Smooth muscle cell (in vitro differentiated cells): ENCODE measurements around the gene NFRKB. TPM values are rescaled to one million over a fixed set of nuclear protein-coding genes. Genes with fewer than 3 reads are reported as not detected.
A peak's percentile ranks its signal among the peaks of the same experiment; 100 is the strongest.
"Not testable (repeated sequence)": the region's sequence is repeated elsewhere in the genome, so short reads cannot be mapped to it uniquely, and the experiment has no call there.

ENCODE experiments used
- DNase-seq: peaks from one replicate; lab custom pipeline; 2025; ENCODE audit not compliant: unreplicated experiment; lab: John Stamatoyannopoulos, UW
- H2AFZ ChIP-seq: fragments of 200-600 bp; sonication (generic); 2 replicates; pipeline ENCODE4 v1.6.0; 2016; ENCODE audit warnings: antibody characterized with exemption, low read depth, mild to moderate bottlenecking
- H3F3A ChIP-seq: fragments of 200-600 bp; sonication (generic); 2 replicates; pipeline ENCODE4 v1.6.0; 2017; ENCODE audit warnings: antibody characterized with exemption, low read depth
- H3K27ac ChIP-seq: fragments of 200-600 bp; sonication (generic); 2 replicates; pipeline ENCODE4 v1.5.1; 2016; ENCODE audit warnings: low read depth, mild to moderate bottlenecking
- H3K27me3 ChIP-seq: fragments of 200-600 bp; sonication (generic); 2 replicates; pipeline ENCODE4 v1.6.1; 2016; ENCODE audit warnings: low read depth, mild to moderate bottlenecking
- H3K36me3 ChIP-seq: fragments of 200-600 bp; sonication (generic); 2 replicates; pipeline ENCODE4 v1.5.1; 2016; ENCODE audit warnings: low read depth
- H3K4me1 ChIP-seq: fragments of 200-600 bp; sonication (generic); 2 replicates; pipeline ENCODE4 v1.5.1; 2016; ENCODE audit warnings: low read depth
- H3K4me2 ChIP-seq: fragments of 200-600 bp; sonication (generic); 2 replicates; pipeline ENCODE4 v1.6.0; 2016; ENCODE audit warnings: mild to moderate bottlenecking
- H3K4me3 ChIP-seq: fragments of 200-600 bp; sonication (generic); 2 replicates; pipeline ENCODE4 v1.5.1; 2016; ENCODE audit warnings: mild to moderate bottlenecking
- H3K79me2 ChIP-seq: fragments of 200-600 bp; sonication (generic); 2 replicates; pipeline ENCODE4 v1.6.0; 2016; ENCODE audit warnings: low read depth, mild to moderate bottlenecking
- H3K9ac ChIP-seq: fragments of 200-600 bp; sonication (generic); 2 replicates; pipeline ENCODE4 v1.6.0; 2016; ENCODE audit warnings: low read depth
- H3K9me3 ChIP-seq: fragments of 200-600 bp; sonication (generic); replicated peaks from 2 replicates; pipeline ENCODE4 v1.5.1; 2016; ENCODE audit warnings: low read depth
- H4K20me1 ChIP-seq: fragments of 200-600 bp; sonication (generic); 2 replicates; pipeline ENCODE4 v1.6.0; 2016; ENCODE audit warnings: low read depth
- CTCF ChIP-seq: fragments of 200-600 bp; sonication (generic); IDR thresholded peaks from 2 replicates; pipeline ENCODE4 v1.5.1; 2017; ENCODE audit warnings: borderline replicate concordance, mild to moderate bottlenecking, antibody characterized with exemption; ENCODE audit not compliant: insufficient read depth, poor library complexity, severe bottlenecking
- whole genome bisulfite sequencing: methylation state at CpG from one replicate; pipeline ENCODE4 v1.1.7; 2016; ENCODE audit warnings: low lambda C conversion rate; 5-methylcytosine and 5-hydroxymethylcytosine counted together
- polyA plus RNA-seq: library from polyadenylated mRNA; unstranded; fragments of >200 nt; fragmentation: Nextera tagmentation; extraction: Ambion mirVana; gene quantifications from 2 replicates; pipeline ENCODE4 v1.2.1, GENCODE V29; 2016
- total RNA-seq: library from RNA; depleted of rRNA; stranded (reverse); fragments of >200 nt; gene quantifications from 2 replicates; pipeline ENCODE4 v1.2.3, GENCODE V29; 2014

The NFRKB gene
- total and polyA plus RNA-seq, 2 experiments from 2014 or later: 9.9 to 18.5 TPM

GRCh38 chr11:129849447-129850130, 45.8 kb downstream of the NFRKB start:
- Histone ChIP-seq H3K27me3 (no peaks in the 10 kb centered on the region), H3K4me2 (no peak overlapping the region), H3K9me3 (no peaks in the 10 kb centered on the region), H3K4me1 (peaks cover 6% of the 10 kb centered on the region), H3F3A (no peaks in the 10 kb centered on the region), H3K27ac (no peak overlapping the region), H4K20me1 (peaks cover 5% of the 10 kb centered on the region), H3K36me3 (no peaks in the 10 kb centered on the region), H3K4me3 (no peak overlapping the region), H3K79me2 (no peaks in the 10 kb centered on the region), H2AFZ (no peak overlapping the region), H3K9ac (no peak overlapping the region)
- 86% methylated on average over 15 of the region's 15 CpGs for WGBS
- TF ChIP-seq CTCF: no peak
- DNase-seq: no peak

- H3K9me3 ChIP-seq, H3F3A ChIP-seq, DNase-seq, H3K36me3 ChIP-seq, H2AFZ ChIP-seq, H3K79me2 ChIP-seq, H3K4me1 ChIP-seq, H3K4me3 ChIP-seq, H4K20me1 ChIP-seq: not testable (repeated sequence)
- Histone ChIP-seq H3K9ac (peak overlapping the region; percentile 80), H3K4me2 (peak overlapping the region; percentile 75), H3K27ac (peak overlapping the region; percentile 92), H3K27me3 (peaks cover 17% of the 10 kb centered on the region)
- 42% methylated on average over 2 of the region's 3 CpGs for whole genome bisulfite sequencing
Measured at GRCh38 chr11:129847361-129847760, 48.0 kb downstream of the NFRKB start.

DNA sequence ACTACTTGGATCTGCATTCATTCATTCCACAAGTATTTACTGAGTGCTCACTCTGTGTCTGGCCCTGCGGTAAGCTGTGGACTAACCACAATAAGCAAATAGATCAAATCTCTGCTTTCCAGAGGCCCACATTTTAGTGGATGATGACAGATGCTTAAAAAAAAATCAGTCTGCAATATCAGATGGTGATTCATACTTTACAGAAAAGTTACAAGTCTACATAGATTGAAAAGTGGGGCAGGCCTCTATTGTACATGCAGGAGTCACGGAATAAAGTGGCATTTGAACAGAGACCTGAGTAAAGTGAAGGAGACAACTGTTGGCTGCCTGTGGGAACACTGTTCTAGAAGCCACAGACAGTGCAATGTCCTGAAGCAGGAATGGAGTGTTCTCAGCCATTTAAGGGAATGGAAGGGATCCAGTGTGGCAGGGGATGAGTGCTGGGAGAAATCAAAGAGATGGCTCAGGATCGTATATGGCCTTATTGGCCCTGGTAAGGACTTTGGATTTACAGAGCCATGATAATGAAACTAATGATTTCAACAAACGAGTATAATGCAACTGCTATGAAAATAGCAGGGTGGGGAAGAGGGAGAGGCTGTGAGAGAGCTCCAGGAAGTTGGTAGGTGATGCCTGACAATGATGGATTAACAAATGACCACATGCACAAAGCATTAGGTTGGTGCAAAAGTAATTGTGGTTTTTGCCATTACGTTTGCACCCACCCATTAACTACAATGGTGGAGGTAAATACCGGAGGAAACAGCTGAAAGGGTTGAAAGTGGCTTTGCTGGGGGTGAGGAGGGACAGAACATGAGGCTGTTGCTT, 48.7 kb downstream of the NFRKB start:
- peak overlapping the region; percentile 92 for H3K27ac ChIP-seq
- H3K9me3 ChIP-seq: no peaks in the 10 kb centered on the region
- H3K9ac ChIP-seq: peak overlapping the region; percentile 80
- H4K20me1 ChIP-seq: peaks cover 5% of the 10 kb centered on the region
- TF ChIP-seq CTCF: no peak
- no peak overlapping the region for H3K4me3 ChIP-seq
- no peaks in the 10 kb centered on the region for H3F3A ChIP-seq
- H3K79me2 ChIP-seq: no peaks in the 10 kb centered on the region
- peaks cover 18% of the 10 kb centered on the region for H3K27me3 ChIP-seq
- peak overlapping the region; percentile 75 for H3K4me2 ChIP-seq
- H2AFZ ChIP-seq: no peak overlapping the region
- 23% methylated on average over 6 of the region's 6 CpGs for WGBS
- no peaks in the 10 kb centered on the region for H3K36me3 ChIP-seq
- no peak for DNase-seq
- peaks cover 6% of the 10 kb centered on the region for H3K4me1 ChIP-seq

Other genes with a start within 250 kb of the NFRKB start
- gene TMEM45B, start 79.7 kb downstream of the NFRKB start, total RNA-seq: 4.0 and 4.5 TPM in 2 replicates
- gene TMEM45B, start 79.7 kb downstream of the NFRKB start, polyA plus RNA-seq: 2.8 and 3.4 TPM in 2 replicates
- 12.2 and 14.2 TPM in 2 replicates for gene PRDM10, start 107.3 kb upstream of the NFRKB start, total RNA-seq
- 3.7 and 7.2 TPM in 2 replicates for gene PRDM10, start 107.3 kb upstream of the NFRKB start, polyA plus RNA-seq
- gene APLP2, start 174.3 kb upstream of the NFRKB start, total RNA-seq: 146 and 161 TPM in 2 replicates
- gene APLP2, start 174.3 kb upstream of the NFRKB start, polyA plus RNA-seq: 121 and 176 TPM in 2 replicates